ENCODE results near the gene SYT1. TPM values are rescaled to one million over a fixed set of nuclear protein-coding genes. Genes with fewer than 3 reads are reported as not detected.
"Not testable (repeated sequence)": the region's sequence is repeated elsewhere in the genome, so short reads cannot be mapped to it uniquely, and the experiment has no call there.

SYT1 gene
- total and polyA plus RNA-seq, 2 of the 4 experiments (the other 2 are of a cell fraction): 2.8 to 3.0 TPM

GRCh38 chr12:79044748-79045147, 180.2 kb downstream of the SYT1 start:
- H2AK5ac ChIP-seq (ENCODE audit: low read depth, low read length); H3K4me3 ChIP-seq (ENCODE audit: insufficient read depth, low read depth, low read length); H3K79me1 ChIP-seq (ENCODE audit: low read depth in 1 of 2, low read length in 2 of 2); H3K27ac ChIP-seq (ENCODE audit: insufficient read depth, low read length); H3K4me1 ChIP-seq (ENCODE audit: control insufficient read depth, insufficient read depth, low read length); H3K23ac ChIP-seq (ENCODE audit: low read depth, low read length); H3K4ac ChIP-seq (ENCODE audit: low read depth, low read length); H2AK9ac ChIP-seq (replicated peaks; ENCODE audit: low read depth, low read length, poor library complexity); H3K56ac ChIP-seq (ENCODE audit: extremely low read depth, insufficient read depth, low read length); H2BK20ac ChIP-seq (ENCODE audit: low read depth, low read length); H4K91ac ChIP-seq (ENCODE audit: insufficient read depth, low read depth, low read length); in situ Hi-C loops (cut with MboI; ENCODE audit: low sequenced_read_pairs); H4K20me1 ChIP-seq (ENCODE audit: insufficient read depth, low read length); H4K5ac ChIP-seq (ENCODE audit: low read depth, low read length); intact Hi-C loops (cut with micrococcal nuclease); H3K14ac ChIP-seq (replicated peaks; ENCODE audit: low read depth, low read length); CTCF ChIA-PET; H2AFZ ChIP-seq (replicated peaks; ENCODE audit: low read length, poor library complexity); H2BK5ac ChIP-seq (ENCODE audit: low read depth, low read length, poor library complexity, severe bottlenecking); POLR2A ChIA-PET (ENCODE audit: unreplicated experiment); H2BK15ac ChIP-seq (ENCODE audit: low read depth, low read length); BruUV-seq (replicated peaks); H3K9me1 ChIP-seq (ENCODE audit: insufficient read depth, low read length); H3K9me3 ChIP-seq (ENCODE audit: control insufficient read depth, insufficient read depth, low read length); DNase-seq; ATAC-seq (ENCODE audit: low read depth); H4K8ac ChIP-seq (ENCODE audit: low read depth in 2 of 2, low read length in 2 of 2); H3K9ac ChIP-seq (ENCODE audit: low read depth, low read length); dilution Hi-C loops (cut with HindIII; ENCODE audit: low sequenced_read_pairs, unreplicated experiment); H3K4me2 ChIP-seq (ENCODE audit: low read depth, low read length); H2BK120ac ChIP-seq (ENCODE audit: low read depth, low read length); H3K27me3 ChIP-seq (ENCODE audit: control insufficient read depth, insufficient read depth, low read length); H3K18ac ChIP-seq (ENCODE audit: low read depth, low read length); H3K36me3 ChIP-seq (ENCODE audit: control insufficient read depth, insufficient read depth, low read length): not testable (repeated sequence)
- WGBS, 2 experiments (ENCODE audit: extremely low coverage in 2 of 2, insufficient read length in 1 of 2): no CpG with 5 or more reads among the region's 6 CpGs

- H4K5ac ChIP-seq (ENCODE audit: low read depth, low read length); POLR2A ChIA-PET (ENCODE audit: unreplicated experiment); H3K56ac ChIP-seq (ENCODE audit: extremely low read depth, insufficient read depth, low read length); BruUV-seq (replicated peaks); ATAC-seq (ENCODE audit: low read depth); H2BK20ac ChIP-seq (ENCODE audit: low read depth, low read length); H2BK120ac ChIP-seq (ENCODE audit: low read depth, low read length); H3K79me1 ChIP-seq (ENCODE audit: low read depth in 1 of 2, low read length in 2 of 2); H3K9me1 ChIP-seq (ENCODE audit: insufficient read depth, low read length); H4K91ac ChIP-seq (ENCODE audit: insufficient read depth, low read depth, low read length); H3K14ac ChIP-seq (replicated peaks; ENCODE audit: low read depth, low read length); dilution Hi-C loops (cut with HindIII; ENCODE audit: low sequenced_read_pairs, unreplicated experiment); H3K27ac ChIP-seq (ENCODE audit: insufficient read depth, low read length); H3K27me3 ChIP-seq (ENCODE audit: control insufficient read depth, insufficient read depth, low read length); H2BK5ac ChIP-seq (ENCODE audit: low read depth, low read length, poor library complexity, severe bottlenecking); H2BK15ac ChIP-seq (ENCODE audit: low read depth, low read length); H4K8ac ChIP-seq (ENCODE audit: low read depth in 2 of 2, low read length in 2 of 2); CTCF ChIA-PET; H2AK9ac ChIP-seq (replicated peaks; ENCODE audit: low read depth, low read length, poor library complexity); DNase-seq; H3K4me1 ChIP-seq (ENCODE audit: control insufficient read depth, insufficient read depth, low read length); H3K36me3 ChIP-seq (ENCODE audit: control insufficient read depth, insufficient read depth, low read length); H4K20me1 ChIP-seq (ENCODE audit: insufficient read depth, low read length); H2AK5ac ChIP-seq (ENCODE audit: low read depth, low read length); H2AFZ ChIP-seq (replicated peaks; ENCODE audit: low read length, poor library complexity); H3K9ac ChIP-seq (ENCODE audit: low read depth, low read length); intact Hi-C loops (cut with micrococcal nuclease); H3K4me3 ChIP-seq (ENCODE audit: insufficient read depth, low read depth, low read length); H3K9me3 ChIP-seq (ENCODE audit: control insufficient read depth, insufficient read depth, low read length); H3K18ac ChIP-seq (ENCODE audit: low read depth, low read length); H3K4me2 ChIP-seq (ENCODE audit: low read depth, low read length); H3K23ac ChIP-seq (ENCODE audit: low read depth, low read length); H3K4ac ChIP-seq (ENCODE audit: low read depth, low read length); in situ Hi-C loops (cut with MboI; ENCODE audit: low sequenced_read_pairs): not testable (repeated sequence)
- 90% methylated on average over 22 of the region's 32 CpGs; no CpG with 5 or more reads in 1 of the 2 experiments for WGBS, 2 experiments (ENCODE audit: extremely low coverage in 2 of 2, insufficient read length in 1 of 2)
Measured at GRCh38 chr12:79045149-79045703, 180.7 kb downstream of the SYT1 start.
